ENCODE results near the gene SYT9. TPM values are rescaled to one million over a fixed set of nuclear protein-coding genes. Genes with fewer than 3 reads are reported as not detected.

The SYT9 gene
- total and polyA plus RNA-seq, 2 of the 4 experiments (the other 2 are of a cell fraction), result not detected

DNA sequence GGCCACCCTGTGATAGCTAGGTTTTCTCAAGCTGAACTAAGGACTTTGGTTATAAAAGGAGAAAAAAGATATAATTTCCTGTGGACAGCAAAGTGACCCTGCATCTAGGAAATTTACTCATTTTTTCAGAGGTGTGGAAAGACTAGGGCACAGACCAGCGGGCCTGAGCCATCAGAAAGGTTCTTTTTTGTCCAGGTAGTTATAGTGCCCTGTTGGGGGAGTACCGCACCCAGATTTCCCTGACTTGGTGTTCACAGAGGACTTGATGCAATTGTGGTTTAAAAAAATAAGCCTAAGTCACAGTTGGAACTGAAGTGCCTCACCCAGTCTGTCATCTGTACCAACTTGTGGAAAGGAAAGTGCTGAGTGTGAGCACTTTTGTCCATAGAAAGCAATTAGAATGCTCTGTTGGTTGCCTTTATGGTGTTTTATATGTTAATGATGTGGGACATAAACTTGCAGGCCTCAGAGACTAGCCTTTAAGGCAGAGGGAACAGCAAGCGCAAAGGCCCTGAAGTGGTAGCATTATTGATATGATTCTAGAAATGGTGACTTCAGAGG lies 3.1 kb downstream of the SYT9 start:
- BruUV-seq (replicated peaks), result no TSS peak
- H3K9me3 ChIP-seq (ENCODE audit: control insufficient read depth, insufficient read depth, low read length), result no peaks in the 10 kb centered on the region
- H3K36me3 ChIP-seq (ENCODE audit: control insufficient read depth, insufficient read depth, low read length), result no peaks in the 10 kb centered on the region
- no peak overlapping the region for H2BK5ac ChIP-seq (ENCODE audit: low read depth, low read length, poor library complexity, severe bottlenecking)
- no peak overlapping the region for H3K14ac ChIP-seq (replicated peaks; ENCODE audit: low read depth, low read length)
- intact Hi-C loops (cut with micrococcal nuclease) (no loop called here), in situ Hi-C loops (cut with MboI; ENCODE audit: low sequenced_read_pairs) (no loop called here), dilution Hi-C loops (cut with HindIII; ENCODE audit: low sequenced_read_pairs, unreplicated experiment) (no loop called here)
- no peak overlapping the region for H2AFZ ChIP-seq (replicated peaks; ENCODE audit: low read length, poor library complexity)
- no peak overlapping the region for H3K4ac ChIP-seq (ENCODE audit: low read depth, low read length)
- no peaks in the 10 kb centered on the region for H4K20me1 ChIP-seq (ENCODE audit: insufficient read depth, low read length)
- no peaks in the 10 kb centered on the region for H3K9me1 ChIP-seq (ENCODE audit: insufficient read depth, low read length)
- no peak overlapping the region for H3K27ac ChIP-seq (ENCODE audit: insufficient read depth, low read length)
- no peaks in the 10 kb centered on the region for H3K79me1 ChIP-seq (ENCODE audit: low read depth in 1 of 2, low read length in 2 of 2)
- 66% methylated on average over 2 of the region's 3 CpGs; no CpG with 5 or more reads in 1 of the 2 experiments for WGBS, 2 experiments (ENCODE audit: extremely low coverage in 2 of 2, insufficient read length in 1 of 2)
- ATAC-seq (ENCODE audit: low read depth), result no peak
- no peaks in the 10 kb centered on the region for H3K4me1 ChIP-seq (ENCODE audit: control insufficient read depth, insufficient read depth, low read length)
- CTCF ChIA-PET, result no interaction called here
- H2BK15ac ChIP-seq (ENCODE audit: low read depth, low read length), result no peak overlapping the region
- H2AK9ac ChIP-seq (replicated peaks; ENCODE audit: low read depth, low read length, poor library complexity), result no peak overlapping the region
- H3K27me3 ChIP-seq (ENCODE audit: control insufficient read depth, insufficient read depth, low read length), result peaks cover 24% of the 10 kb centered on the region
- no peak overlapping the region for H3K23ac ChIP-seq (ENCODE audit: low read depth, low read length)
- no peak overlapping the region for H3K56ac ChIP-seq (ENCODE audit: extremely low read depth, insufficient read depth, low read length)
- no peak overlapping the region for H2BK20ac ChIP-seq (ENCODE audit: low read depth, low read length)
- H3K4me3 ChIP-seq (ENCODE audit: insufficient read depth, low read depth, low read length), result no peak overlapping the region
- H2AK5ac ChIP-seq (ENCODE audit: low read depth, low read length), result no peak overlapping the region
- TF ChIP-seq SMC3 (IDR thresholded peaks at IDR 0.05; ENCODE audit: low read depth, low read length), result no peak
- no peak for TF ChIP-seq MAZ (IDR thresholded peaks at IDR 0.05; ENCODE audit: borderline replicate concordance, low read depth, low read length)
- no peak for TF ChIP-seq RCOR1 (IDR thresholded peaks at IDR 0.05; ENCODE audit: insufficient replicate concordance, low read length)
- no peak for TF ChIP-seq RAD21 (IDR thresholded peaks at IDR 0.05; ENCODE audit: low read length)
- no peak for TF ChIP-seq FOS (IDR thresholded peaks at IDR 0.05; ENCODE audit: low read depth, low read length)
- TF ChIP-seq, protein P1, sequence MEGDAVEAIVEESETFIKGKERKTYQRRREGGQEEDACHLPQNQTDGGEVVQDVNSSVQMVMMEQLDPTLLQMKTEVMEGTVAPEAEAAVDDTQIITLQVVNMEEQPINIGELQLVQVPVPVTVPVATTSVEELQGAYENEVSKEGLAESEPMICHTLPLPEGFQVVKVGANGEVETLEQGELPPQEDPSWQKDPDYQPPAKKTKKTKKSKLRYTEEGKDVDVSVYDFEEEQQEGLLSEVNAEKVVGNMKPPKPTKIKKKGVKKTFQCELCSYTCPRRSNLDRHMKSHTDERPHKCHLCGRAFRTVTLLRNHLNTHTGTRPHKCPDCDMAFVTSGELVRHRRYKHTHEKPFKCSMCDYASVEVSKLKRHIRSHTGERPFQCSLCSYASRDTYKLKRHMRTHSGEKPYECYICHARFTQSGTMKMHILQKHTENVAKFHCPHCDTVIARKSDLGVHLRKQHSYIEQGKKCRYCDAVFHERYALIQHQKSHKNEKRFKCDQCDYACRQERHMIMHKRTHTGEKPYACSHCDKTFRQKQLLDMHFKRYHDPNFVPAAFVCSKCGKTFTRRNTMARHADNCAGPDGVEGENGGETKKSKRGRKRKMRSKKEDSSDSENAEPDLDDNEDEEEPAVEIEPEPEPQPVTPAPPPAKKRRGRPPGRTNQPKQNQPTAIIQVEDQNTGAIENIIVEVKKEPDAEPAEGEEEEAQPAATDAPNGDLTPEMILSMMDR (conservative IDR thresholded peaks at IDR 0.05; ENCODE audit: low read depth, low read length), result no peak
- no peak for TF ChIP-seq MAFK (IDR thresholded peaks at IDR 0.05; ENCODE audit: low read depth, low read length)
- no peak for TF ChIP-seq NFE2L2 (IDR thresholded peaks at IDR 0.05; ENCODE audit: low read depth, low read length)
- no peak for TF ChIP-seq RFX5 (IDR thresholded peaks at IDR 0.05; ENCODE audit: low read depth, low read length)
- no peak for TF ChIP-seq CEBPB (IDR thresholded peaks at IDR 0.05; ENCODE audit: low read depth, low read length)
- no peak overlapping the region for H4K5ac ChIP-seq (ENCODE audit: low read depth, low read length)
- no peak for DNase-seq
- no peak overlapping the region for H3K4me2 ChIP-seq (ENCODE audit: low read depth, low read length)
- POLR2A ChIA-PET (ENCODE audit: unreplicated experiment), result no interaction called here
- no peak overlapping the region for H4K91ac ChIP-seq (ENCODE audit: insufficient read depth, low read depth, low read length)
- H2BK120ac ChIP-seq (ENCODE audit: low read depth, low read length), result no peak overlapping the region
- no peak overlapping the region for H3K9ac ChIP-seq (ENCODE audit: low read depth, low read length)
- no peak overlapping the region for H4K8ac ChIP-seq (ENCODE audit: low read depth in 2 of 2, low read length in 2 of 2)
- no peak overlapping the region for H3K18ac ChIP-seq (ENCODE audit: low read depth, low read length)
